Endothelial cell of umbilical vein (primary cell): ENCODE measurements around the gene PSMA6. TPM values are rescaled to one million over a fixed set of nuclear protein-coding genes. Genes with fewer than 3 reads are reported as not detected.

Experiments used
- BruUV-seq: library from RNA; stranded (reverse); fragments of 400-500 nt; replicated peaks from 2 replicates; lab custom pipeline; 2021; lab: Mats Ljungman, UMichigan
- CTCF ChIA-PET: fragments of 300-600, 350-600 bp; sonication (Branson Sonifier 250); formaldehyde crosslinking; loops from one replicate; lab custom pipeline; 2021; ENCODE audit warnings: antibody characterized with exemption, inconsistent platforms; lab: Charles Lee
- POLR2A ChIA-PET: fragments of 300-600, 350-600 bp; sonication (Branson Sonifier 250); formaldehyde crosslinking; loops from one replicate; lab custom pipeline; 2021; ENCODE audit warnings: antibody characterized with exemption, inconsistent platforms; lab: Charles Lee
- DNase-seq: peaks from one replicate; pipeline ENCODE4 v3.0.0-alpha.2; 2011; ENCODE audit warnings: low read depth, low spot score
- FAIRE-seq: peaks from 2 replicates; lab custom pipeline; 2011; peaks lifted over from hg19 to GRCh38; lab: Jason Lieb, UNC
- H2AFZ ChIP-seq: 2 replicates; pipeline ENCODE4 v1.6.0; 2012; ENCODE audit warnings: low read depth, low read length, control low read depth, inconsistent platforms
- H3K27ac ChIP-seq: 2 replicates; pipeline ENCODE4 v1.5.1; 2011; ENCODE audit warnings: low read depth, mild to moderate bottlenecking, control low read depth, low read length, moderate library complexity; ENCODE audit not compliant: insufficient read depth
- H3K27me3 ChIP-seq, 2 experiments: 2 replicates each; pipeline versions ENCODE4 v1.6.0 to v1.6.1; 2011; ENCODE audit warnings: low read length in 2 of 2, mixed read lengths in 1 of 2; ENCODE audit not compliant: control insufficient read depth in 2 of 2, insufficient read depth in 2 of 2
- H3K36me3 ChIP-seq, 2 experiments: 2 replicates in 1 of 2; 3 replicates in 1 of 2; pipeline ENCODE4 v1.5.1; 2011; ENCODE audit warnings: low read length in 2 of 2, mild to moderate bottlenecking in 1 of 2, moderate library complexity in 1 of 2; ENCODE audit not compliant: control insufficient read depth in 2 of 2, insufficient read depth in 2 of 2; ENCODE audit errors: extremely low read depth in 1 of 2
- H3K4me1 ChIP-seq: 3 replicates; pipeline ENCODE4 v1.5.1; 2011; ENCODE audit warnings: mild to moderate bottlenecking, low read length; ENCODE audit not compliant: control insufficient read depth, insufficient read depth; ENCODE audit errors: extremely low read depth
- H3K4me2 ChIP-seq: 2 replicates; pipeline ENCODE4 v1.6.1; 2011; ENCODE audit warnings: low read length, control low read depth, mixed read lengths; ENCODE audit not compliant: insufficient read depth
- H3K4me3 ChIP-seq, 3 experiments: fragments of 200-600 bp in 1 of 3; sonication (generic), shearing (Covaris generic) in 1 of 3; replicated peaks in 1 of 3; 2 replicates each; pipeline ENCODE4 v1.5.1; 2011 to 2016; ENCODE audit warnings: control low read depth in 3 of 3, low read length in 3 of 3, mild to moderate bottlenecking in 2 of 3, inconsistent platforms in 1 of 3, low read depth in 1 of 3, moderate library complexity in 1 of 3; ENCODE audit not compliant: insufficient read depth in 1 of 3
- H3K79me2 ChIP-seq: 2 replicates; pipeline ENCODE4 v1.6.0; 2012; ENCODE audit warnings: low read length, inconsistent platforms; ENCODE audit not compliant: control insufficient read depth, insufficient read depth
- H3K9ac ChIP-seq: replicated peaks from 2 replicates; pipeline ENCODE3; 2011; ENCODE audit warnings: low read length, control low read depth; ENCODE audit not compliant: insufficient read depth; ENCODE audit errors: extremely low read depth
- H3K9me1 ChIP-seq: replicated peaks from 3 replicates; pipeline ENCODE4 v1.6.0; 2011; ENCODE audit warnings: mild to moderate bottlenecking, low read length; ENCODE audit not compliant: control insufficient read depth, insufficient read depth; ENCODE audit errors: extremely low read depth
- H3K9me3 ChIP-seq: replicated peaks from 2 replicates; pipeline ENCODE4 v1.5.1; 2012; ENCODE audit warnings: low read length, inconsistent platforms; ENCODE audit not compliant: control insufficient read depth, insufficient read depth
- H4K20me1 ChIP-seq: replicated peaks from 2 replicates; pipeline ENCODE3; 2011; ENCODE audit warnings: mild to moderate bottlenecking, low read length; ENCODE audit not compliant: control insufficient read depth, insufficient read depth; ENCODE audit errors: extremely low read depth
- FOS ChIP-seq: IDR thresholded peaks from 2 replicates; pipeline ENCODE4 v1.6.1; 2011; ENCODE audit warnings: mild to moderate bottlenecking, low read length, moderate library complexity, borderline replicate concordance; ENCODE audit not compliant: insufficient read depth
- JUN ChIP-seq: IDR thresholded peaks from 2 replicates; pipeline ENCODE4 v1.6.1; 2011; ENCODE audit warnings: borderline replicate concordance, low read depth; ENCODE audit not compliant: insufficient read length, insufficient read depth
- MAX ChIP-seq: IDR thresholded peaks from 2 replicates; pipeline ENCODE4 v1.6.1; 2011; ENCODE audit not compliant: insufficient read depth, insufficient read length
- POLR2A ChIP-seq: IDR thresholded peaks from 2 replicates; pipeline ENCODE4 v1.6.1; 2012; ENCODE audit warnings: low read depth, mild to moderate bottlenecking, control low read depth, low read length
- POLR2AphosphoS5 ChIP-seq: IDR thresholded peaks from 2 replicates; pipeline ENCODE4 v1.6.1; 2012; ENCODE audit warnings: low read depth, mild to moderate bottlenecking, control low read depth, low read length, moderate library complexity; ENCODE audit not compliant: insufficient read depth
- dilution Hi-C: fragments of 300-500 bp; cut with MboI; formaldehyde crosslinking; loops from one replicate; pipeline ENCODE4 v1.15.0; 2019; ENCODE audit warnings: low sequenced_read_pairs; ENCODE audit not compliant: extremely low pct_ligation_motif_present
- intact Hi-C: fragments of 100-400 bp; cut with micrococcal nuclease; formaldehyde crosslinking; loops from one replicate; pipeline ENCODE4 v1.10.0; 2022
- polyA plus RNA-seq, 4 experiments: library from polyadenylated mRNA; depleted of rRNA in 3 of 4; stranded (reverse) in 3 of 4; unstranded in 1 of 4; fragments of >200 nt; gene quantifications; 2 replicates each; pipeline versions ENCODE4 v1.2.1 to v1.2.3, GENCODE V29; 2011 to 2012; ENCODE audit warnings: missing spikeins in 1 of 4
- total RNA-seq: library from RNA; stranded (reverse); gene quantifications from 2 replicates; pipeline ENCODE4 v1.2.3, GENCODE V29; 2021

PSMA6 gene
- total and polyA plus RNA-seq, 2 donors (not counting 3 experiments of a cell fraction or from before 2014, with no cell fraction given), result 170 to 197 TPM

GRCh38 chr14:35365130-35366055, 73.2 kb downstream of the PSMA6 start:
- no peaks in the 10 kb centered on the region for H3K9me3 ChIP-seq
- no peak overlapping the region for H3K4me2 ChIP-seq
- no peak overlapping the region for H3K9ac ChIP-seq
- no peak overlapping the region for H3K4me3 ChIP-seq
- TF ChIP-seq FOS (peak; percentile 86), POLR2A (no peak), JUN (peak; percentile 75), MAX (peak; percentile 28), POLR2AphosphoS5 (peak; percentile 33)
- no peaks in the 10 kb centered on the region for H3K79me2 ChIP-seq
- H3K4me1 ChIP-seq, result peaks cover 27% of the 10 kb centered on the region
- dilution Hi-C loops (no loop called here), intact Hi-C loops (loop anchor here (1.0 to 2.0 kb wide), 3 partner anchors 19 to 73 kb away; partner anchors contain the start of genes NFKBIA and PSMA6)
- FAIRE-seq (peak; percentile 95), DNase-seq (peak; percentile 84)
- no peaks in the 10 kb centered on the region for H3K27me3 ChIP-seq
- H3K9me1 ChIP-seq, result no peaks in the 10 kb centered on the region
- TSS peak; percentile 45 for BruUV-seq
- H2AFZ ChIP-seq, result peak overlapping the region; percentile 41
- peak overlapping the region; percentile 31 for H3K27ac ChIP-seq
- no peaks in the 10 kb centered on the region for H3K36me3 ChIP-seq
- ChIA-PET POLR2A (interaction anchor here (1.3 kb wide), 1 partner anchor 39 kb away, joined by 13 read pairs; the partner anchor contains the start of gene NFKBIA), CTCF (interaction anchor here (0.9 to 1.9 kb wide), 9 partner anchors 9 to 150 kb away, joined by 3 to 10 read pairs (median 5); partner anchors contain the start of gene NFKBIA)
- no peaks in the 10 kb centered on the region for H4K20me1 ChIP-seq
